Suppressor macrophage treated with lipopolysaccharide for 4 hours (primary cell): ENCODE results near the gene DAND5.

Experiments
- DNase-seq: peaks from one replicate; pipeline ENCODE4 v3.0.0-alpha.2; 2020

DAND5 gene

DNA sequence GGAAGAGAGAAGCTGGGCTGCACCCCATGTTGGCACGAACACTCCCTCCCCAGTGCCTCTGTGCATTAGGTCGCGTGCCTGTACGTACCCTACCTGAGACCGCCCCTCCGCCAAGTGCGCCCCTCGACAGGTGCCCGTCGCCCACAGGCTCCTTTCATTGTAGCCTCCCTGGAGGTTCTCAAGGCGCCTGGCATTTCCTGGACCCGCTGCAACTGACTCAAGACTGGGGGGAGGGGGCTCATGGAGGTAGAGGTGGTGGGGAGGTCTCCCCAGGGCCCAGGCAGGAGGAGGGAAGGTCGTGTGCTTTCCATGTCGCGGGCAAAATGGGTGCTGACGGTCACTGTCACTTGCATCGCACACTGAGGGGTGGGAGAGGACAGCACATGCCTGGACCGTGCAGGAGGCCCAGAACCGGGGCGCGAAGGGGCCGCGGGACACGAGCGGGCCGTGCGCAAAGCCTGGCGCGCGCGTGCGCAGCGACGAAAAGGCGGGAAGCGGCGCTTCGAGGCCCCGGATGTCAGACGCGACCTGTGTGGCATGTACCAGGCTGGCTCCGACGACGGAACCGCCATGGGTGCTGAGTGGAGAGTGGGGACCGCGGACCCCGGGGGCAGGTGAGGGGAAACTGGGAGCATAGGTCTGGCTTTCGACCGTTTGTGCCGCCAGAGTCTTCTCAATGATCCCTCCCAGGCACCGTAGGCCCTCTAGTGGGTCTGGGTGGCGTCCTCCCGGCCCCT, 42.4 kb downstream of the DAND5 start:
- DNase-seq: no peak

DNA sequence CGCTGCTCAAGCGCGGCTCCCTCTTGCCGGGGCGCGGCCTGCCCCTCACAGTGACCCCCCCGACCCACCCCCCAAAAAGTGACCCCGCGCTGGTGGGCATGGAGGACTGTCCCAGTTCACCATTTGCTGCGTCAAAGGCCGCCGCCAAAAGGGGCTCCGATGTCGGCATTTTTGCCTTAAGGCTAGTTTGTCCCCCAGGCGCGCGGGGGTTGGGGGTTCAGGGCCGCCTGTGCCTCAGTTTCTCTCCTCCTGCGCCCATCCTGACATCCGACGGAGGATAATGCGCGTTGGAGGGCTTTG, 43.0 kb downstream of the DAND5 start:
- DNase-seq: no peak

DNA sequence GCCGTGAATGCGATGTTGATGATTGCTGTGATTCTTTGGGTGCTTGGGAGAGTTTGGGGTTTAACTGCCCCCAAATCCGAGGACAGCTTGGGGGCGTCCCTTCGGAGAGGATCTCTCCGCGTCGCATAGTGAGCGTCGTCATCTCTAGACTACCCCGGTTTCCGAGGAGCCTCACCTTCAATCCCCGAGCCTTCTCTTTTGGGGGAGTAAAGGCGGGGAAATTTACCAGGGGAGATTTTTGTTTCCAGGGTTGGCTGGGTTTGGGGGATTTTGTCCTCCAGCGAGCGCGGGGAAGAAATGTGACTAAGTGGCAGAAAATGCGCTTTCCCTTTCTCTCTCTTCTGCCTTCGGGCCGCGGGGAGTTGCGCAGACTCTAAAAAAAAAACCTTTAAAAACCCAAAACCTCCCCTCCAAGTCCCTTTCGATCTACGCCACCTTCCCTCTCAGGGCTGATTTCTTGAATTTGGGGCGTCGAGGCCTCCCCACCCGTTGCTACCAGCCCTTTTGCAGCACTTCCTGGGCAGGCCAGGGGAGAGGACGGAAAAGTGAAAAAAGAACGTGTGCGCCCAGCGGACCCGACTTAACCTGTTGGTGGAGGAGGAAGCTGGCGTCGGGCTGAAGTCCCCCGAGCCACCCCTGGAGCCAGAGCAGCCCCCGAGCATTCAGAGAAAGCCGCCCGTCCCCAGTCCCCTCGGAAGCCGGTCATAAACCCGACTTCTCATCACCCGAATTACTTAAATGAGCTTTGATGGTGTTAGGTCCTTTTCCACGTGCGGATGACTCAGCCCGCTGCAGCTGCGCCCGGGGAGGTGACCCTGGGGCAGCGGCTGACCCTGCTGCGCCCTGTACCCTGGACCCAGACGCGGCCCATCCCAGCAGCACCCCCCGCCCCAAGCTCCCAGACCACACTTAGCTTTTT, 43.6 kb downstream of the DAND5 start:
- DNase-seq: peak; percentile 74

DNA sequence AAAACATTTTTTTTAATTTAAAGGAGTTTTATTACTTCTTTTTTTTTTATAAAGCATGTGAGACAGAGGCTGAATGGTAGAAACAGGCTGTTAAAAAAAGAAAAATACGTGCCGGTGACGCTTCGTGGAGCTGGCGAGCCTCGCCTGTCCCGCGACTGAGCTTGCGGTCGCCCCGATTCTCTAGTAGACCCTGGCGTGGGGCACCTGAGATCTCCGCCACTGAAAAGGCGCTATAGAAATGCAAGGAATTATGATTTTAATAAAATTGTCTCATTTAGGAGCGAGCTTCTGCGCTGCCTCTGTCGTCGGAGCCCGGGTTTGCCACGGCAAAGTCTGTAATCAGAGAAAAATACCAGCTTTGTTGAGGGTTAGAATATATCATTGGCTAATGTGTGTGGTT, 44.3 kb downstream of the DAND5 start:
- DNase-seq: no peak

DNA sequence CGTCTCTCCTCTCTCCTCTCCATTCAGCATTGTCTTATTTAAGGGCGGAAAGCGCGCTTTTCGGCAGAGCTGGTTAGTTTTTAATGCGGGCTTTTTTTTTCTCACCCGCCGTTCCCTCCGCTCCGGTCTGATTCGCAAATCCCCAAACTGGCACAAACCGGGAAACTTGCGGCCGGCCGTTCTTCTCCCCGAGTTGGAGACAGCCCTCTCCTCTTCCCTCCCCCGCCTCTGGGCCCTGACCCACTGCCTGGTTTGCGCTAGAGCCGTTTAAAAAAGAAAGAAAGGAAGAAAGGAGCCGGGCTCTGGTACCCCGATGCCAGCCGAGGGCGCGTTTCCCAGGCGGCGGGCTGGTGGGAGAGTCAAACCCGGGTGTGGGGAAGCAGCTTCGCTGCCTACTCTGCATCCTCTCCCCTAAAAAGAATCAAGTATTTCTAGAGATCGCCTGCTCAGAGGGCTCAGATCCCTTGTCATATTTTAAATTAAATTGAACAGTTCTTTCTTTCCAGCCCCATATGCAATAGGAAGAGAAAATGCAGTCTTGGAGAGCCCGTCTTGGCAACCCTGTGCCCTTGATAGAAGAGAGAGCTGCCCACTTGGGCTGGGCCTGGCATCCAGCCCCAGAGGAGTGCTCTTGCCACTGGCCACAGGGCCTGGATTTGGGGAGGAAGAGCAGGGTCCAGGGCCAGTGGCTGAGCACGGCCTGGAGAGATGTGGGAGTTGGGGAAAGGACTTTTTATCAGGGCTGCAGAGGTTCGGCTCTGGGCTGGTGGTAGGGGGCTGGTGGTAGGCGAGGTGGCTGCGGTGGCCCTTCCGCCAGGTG, 44.9 kb downstream of the DAND5 start:
- peak; percentile 36 for DNase-seq

DNA sequence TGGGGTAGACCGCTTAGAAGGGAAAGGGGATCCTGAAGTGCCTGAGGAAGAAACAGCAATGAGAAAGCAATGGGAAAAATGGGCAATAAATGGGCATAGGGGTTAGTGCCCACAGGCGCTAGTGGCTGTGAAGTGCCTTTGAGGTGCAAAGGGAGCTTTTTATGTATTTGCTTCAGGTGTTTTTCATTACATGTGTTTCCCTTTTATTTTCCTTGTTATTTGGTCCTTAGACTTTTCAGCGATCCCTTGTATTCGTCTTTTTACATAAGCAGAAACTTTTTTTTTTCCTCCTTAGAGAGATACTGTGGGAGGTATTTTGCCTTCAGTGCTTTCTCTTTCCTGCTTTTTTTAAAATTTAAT, 45.5 kb downstream of the DAND5 start:
- no peak for DNase-seq

DNA sequence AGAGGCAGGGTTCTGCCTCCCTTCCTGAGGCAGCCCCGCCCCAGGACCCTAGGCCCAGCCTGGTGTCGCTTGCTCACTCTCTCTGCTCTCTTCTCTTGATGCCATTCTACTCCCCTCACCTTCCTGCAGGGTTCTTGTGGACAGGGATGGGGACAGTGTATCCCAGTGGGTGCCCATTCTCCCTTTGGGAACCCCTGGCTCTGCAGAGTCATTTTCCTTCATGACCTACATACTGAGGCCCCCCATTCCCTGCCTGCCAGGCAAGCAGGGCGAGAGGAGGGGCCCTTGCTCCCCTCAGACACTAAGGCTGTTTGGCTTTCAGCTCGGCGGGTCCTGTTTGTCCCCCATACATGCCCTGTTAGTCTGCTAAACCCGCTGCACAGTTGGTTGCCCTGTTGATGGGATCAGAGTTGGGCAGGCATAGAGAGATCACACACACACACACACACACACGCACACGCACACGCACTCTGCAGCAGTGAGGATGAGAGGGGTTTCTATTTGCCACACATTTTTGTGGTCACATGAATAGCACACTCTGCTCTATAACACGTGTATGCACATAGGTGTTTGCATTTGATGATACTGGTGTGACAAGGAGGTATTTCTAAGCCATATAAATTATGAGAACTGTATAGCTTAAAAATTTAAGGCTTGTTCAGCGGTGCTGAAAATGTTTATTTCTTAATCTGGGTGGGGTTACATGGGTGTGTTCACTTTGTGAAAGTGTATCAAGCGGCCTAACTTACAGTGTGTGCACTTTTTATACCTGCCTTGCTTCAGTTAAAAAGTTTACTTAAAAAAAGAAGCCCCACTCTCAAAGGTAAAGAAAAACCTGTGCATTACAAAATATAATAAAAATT, 46.2 kb downstream of the DAND5 start:
- no peak for DNase-seq

DNA sequence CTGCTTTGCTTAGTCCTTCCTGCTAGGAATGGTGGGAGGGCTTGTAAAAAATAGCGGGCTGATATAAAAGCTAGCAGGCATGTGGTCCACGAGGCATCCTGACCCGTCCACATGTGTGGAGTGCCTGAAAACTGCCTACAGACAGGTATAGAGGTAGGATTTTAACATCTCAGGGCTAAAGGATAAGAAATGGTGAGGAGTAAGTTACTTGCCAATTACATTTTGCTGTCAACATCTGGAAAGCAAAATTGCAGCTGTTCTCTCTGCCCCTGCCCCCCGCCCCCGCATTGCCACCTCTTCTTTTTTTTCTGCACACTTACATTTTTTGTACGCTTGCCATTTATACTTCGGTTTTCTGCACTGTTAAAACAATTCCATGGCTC, 46.9 kb downstream of the DAND5 start:
- no peak for DNase-seq

DNA sequence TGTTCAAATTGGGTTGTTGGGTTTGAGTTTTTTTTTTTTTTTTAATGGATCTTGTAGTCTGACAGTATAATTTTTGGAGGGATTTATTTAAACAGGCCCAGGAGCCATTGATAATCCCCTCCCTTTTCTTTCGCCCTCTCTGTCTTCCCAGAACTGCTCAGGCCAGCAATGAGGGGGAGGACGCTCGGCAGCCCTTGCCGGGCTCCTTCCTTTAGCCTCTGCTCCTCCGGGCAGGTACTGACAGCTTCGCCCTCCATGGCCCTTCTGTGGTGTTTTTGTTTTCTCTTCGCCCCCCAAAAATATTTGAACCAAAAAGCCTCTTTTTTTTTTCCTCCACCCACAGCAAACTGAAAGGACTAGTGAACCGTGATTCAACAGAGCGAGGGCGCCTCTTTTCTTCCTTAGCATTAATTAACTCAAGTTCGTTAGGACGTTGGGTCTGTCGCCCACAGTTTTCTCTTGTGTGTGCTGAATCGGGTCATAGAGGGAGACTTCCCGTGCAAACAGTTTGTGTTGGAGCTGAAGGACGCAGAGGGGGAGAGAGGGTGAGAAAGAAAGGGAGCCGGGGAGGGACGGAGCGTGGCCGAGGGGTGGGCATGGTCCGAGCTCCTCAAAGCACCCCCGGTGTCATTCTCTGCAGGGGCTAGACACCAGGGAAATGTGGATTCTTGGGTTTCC, 47.4 kb downstream of the DAND5 start:
- DNase-seq: no peak

DNA sequence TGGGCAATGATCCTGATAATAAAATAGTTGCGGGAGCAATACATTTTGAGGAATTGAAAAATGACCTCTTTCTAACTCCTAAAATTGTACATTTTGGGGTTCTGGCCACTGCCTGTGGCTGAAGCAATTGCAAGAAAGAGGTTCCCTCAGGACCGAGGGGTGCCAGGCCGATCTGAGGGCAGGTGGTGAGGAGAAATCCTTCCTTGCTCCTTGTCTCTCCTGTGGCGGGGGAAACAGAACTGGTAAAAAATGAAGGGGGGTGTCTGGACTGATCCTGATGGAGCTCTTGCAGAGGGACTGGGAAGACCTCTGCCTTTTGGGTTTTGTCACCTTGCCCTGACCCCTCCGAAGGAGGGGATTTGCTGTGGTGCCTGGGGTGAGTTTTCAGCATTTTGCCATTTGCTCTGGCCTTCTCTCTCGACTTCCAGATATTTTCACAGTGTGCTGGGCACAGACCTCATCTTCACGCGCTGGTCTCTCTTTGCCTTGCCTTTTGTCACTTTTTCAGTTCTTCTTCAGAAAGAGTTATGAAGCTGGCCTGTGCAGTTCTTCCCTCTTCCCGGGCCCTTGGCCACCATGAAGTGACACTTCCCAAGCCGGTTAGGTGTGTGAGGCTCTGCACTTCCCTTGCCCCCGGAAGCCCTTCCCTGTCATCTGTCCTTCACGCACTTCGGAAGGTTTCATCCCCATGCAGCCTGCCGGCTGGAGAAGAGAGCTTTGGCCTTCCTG, 48.1 kb downstream of the DAND5 start:
- DNase-seq: no peak

DNA sequence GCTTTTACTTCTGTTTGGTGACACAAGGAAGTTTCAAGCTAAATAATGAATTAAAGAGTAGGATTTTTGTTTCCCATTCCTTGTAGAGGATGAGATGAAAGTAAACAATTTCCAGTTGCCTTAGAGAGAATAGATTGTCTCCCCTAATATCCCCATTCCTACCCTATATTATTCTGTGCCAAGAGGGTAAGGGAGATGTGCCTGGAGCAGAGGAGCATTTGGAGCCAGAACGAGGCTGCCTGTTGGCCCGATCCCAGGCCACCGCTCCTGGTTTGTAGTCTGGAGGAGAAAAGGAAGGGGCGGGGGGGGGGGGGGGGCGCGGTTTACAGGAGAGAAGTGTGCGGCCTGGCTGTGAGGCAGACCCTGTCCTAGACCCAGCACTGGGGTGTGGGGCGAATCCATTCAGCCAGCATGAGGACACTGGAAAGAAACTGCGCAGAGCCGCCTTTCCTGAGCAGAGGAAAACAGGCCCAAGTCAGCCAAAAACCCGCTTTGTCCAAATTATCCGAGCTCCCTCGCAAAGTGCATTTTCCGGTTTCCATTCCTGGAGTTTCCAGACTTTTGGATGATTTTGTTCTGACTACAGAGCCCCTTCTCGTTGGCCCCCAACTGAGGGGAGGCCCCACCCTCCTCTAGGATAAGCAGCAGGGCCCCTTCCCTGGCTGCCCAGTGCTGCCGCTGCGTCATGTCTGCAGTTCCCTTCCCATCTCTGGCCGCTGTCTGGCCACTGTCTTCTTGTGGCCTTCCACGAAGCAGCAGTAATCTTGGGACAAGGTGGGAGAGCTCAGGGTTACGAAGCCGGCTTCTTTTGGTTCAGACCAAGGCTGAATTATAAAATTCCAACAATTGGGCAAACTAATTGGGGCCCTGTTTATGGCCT, 48.9 kb downstream of the DAND5 start:
- DNase-seq: no peak

DNA sequence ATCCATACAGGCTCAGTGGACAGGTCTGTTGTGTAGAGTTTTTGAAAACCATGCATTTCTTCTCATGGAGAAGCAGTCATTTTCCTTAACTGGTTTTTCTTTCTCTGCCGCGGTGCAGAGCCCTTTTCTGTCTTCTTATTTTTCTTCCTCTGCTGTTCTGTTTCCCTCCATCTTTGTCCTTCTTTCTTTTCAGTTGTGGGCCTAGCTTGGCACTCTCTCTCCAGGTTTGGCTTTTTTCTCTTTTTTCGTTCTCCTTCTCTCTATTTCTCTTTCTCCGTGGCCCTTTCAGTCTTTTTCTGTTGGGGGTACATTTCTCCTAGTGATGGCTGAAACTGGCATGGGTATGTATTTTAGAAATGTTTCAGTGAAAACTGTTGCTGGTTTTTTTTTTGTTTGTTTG, 50.0 kb downstream of the DAND5 start:
- DNase-seq: no peak

DNA sequence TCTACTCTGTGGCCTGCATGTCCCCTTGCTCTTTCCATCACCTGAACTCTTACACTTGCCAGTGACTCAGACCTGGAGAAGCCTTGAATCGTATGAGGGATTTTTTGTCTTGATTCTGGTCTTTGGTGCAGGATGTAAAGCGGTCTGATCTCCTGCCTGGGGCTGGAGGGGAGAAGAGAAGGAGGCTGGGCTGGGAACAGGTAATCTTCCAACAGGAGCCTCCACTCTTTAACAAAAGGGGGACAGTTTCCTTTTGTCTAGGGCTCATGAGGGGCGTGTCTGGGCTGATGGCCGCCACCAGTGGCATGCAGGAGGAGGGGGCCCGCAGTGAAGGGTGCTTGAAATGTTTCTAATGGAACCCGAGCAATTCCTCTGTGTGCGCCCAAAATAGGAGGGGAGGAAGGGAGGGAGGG, 50.6 kb downstream of the DAND5 start:
- DNase-seq: no peak

DNA sequence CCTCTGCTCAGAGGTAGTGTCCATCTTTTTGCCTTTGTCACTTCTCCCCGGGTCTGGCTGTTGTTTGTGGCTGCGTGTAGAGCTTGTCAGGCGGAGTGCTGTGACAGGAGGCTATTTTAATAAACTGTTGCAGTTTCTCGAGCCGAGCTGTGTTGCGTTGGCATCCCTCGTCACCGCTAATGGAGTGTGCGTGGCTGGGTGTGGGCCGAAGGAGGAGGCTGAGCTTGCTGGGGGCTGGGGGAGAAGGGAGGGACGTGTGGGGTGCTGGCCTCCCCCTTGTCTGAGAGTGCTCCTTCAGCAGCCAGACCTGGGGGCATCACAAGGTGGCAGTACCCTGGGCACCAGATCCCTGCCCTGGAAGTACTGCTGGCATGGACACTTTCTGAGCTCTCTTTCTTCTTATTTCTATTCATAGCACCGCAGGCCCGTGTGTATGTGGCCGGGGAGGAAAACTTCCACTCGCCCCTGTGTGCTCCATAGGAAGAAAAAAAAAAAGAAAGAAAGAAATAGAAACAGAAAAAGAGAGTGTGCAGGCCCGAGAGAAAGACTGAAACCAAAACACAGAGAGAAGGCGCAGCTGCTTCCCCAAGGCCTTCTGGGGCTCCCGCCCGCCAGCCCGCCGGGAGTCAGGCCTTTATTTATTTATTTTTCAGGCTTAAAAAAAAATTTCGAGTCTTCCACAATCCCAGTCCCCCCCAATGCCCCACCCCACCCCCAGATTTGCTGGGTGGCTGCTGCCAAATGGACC, 52.9 kb downstream of the DAND5 start:
- peak; percentile 66 for DNase-seq

DNA sequence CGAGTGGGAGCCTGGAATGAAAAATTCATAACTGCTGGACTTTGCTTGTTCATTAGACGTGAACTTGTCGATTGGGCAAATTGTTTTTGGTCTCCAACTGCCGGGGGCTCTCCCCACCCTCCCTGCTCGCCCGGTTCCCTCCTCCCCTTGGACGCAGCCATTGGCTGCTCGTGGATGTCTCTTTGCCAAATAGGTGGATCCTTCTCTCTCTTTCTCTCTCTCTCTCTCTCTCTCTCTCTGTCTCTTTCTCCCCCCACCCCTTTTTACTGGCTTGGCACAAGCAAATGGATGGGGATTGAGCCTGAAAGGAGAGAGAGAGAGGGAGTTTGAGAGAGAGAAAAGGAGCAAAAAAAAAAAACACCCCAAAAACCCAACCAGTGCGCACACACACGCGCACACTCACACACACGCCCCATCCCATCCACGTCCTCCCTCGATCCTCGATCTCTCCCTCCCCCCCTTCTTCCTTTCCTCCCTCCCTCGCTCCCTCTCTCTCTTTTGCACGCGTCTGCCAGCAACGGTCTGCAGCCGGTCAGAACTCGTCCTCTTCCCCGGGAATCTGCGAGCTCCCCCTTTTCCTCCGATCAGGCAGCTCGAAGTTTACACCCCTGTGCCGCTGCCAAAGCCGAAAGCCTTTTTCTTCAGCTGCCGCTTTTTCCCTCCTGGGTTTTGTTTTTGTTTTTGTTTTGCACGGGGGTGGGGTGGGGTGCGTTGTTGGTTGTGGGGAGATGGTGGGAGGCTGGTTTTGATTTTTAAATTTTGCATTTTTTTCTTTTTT, 53.7 kb downstream of the DAND5 start:
- peak; percentile 46 for DNase-seq

DNA sequence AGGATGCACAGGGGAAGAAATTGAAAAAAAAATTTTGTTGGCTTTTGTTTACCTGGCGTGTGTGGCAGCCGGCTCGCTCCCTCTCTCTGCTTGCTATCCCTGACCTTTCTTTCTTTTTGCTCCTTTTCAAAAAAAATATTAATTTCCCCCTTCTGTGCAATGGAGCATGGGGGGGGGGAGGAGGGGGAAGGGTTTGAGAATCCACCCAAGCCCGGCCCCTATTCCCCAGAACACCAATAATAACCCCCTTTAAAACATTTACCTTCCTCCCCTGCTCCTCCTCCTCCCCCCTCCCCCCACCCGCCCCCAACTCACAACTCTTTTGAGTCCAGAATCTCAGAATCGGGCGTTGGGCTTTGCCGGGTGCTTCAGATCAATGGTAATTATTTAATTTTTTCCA, 54.3 kb downstream of the DAND5 start:
- DNase-seq: no peak
